ENCODE data around the gene RPN2.

GRCh38 chr20:37251825-37252477 lies 72.8 kb downstream of the RPN2 start:
- TF ChIP-seq ZNF764 (CRISPR knock-in tag; IDR thresholded peaks at IDR 0.05; ENCODE audit: low read depth) (no peak), CREM (IDR thresholded peaks at IDR 0.05; ENCODE audit: low read depth) (no peak), GTF2F1 (IDR thresholded peaks at IDR 0.05; ENCODE audit: low read depth, low read length) (no peak), CEBPB (tag; IDR thresholded peaks at IDR 0.05) (no peak)
- TF ChIP-seq, protein P1, sequence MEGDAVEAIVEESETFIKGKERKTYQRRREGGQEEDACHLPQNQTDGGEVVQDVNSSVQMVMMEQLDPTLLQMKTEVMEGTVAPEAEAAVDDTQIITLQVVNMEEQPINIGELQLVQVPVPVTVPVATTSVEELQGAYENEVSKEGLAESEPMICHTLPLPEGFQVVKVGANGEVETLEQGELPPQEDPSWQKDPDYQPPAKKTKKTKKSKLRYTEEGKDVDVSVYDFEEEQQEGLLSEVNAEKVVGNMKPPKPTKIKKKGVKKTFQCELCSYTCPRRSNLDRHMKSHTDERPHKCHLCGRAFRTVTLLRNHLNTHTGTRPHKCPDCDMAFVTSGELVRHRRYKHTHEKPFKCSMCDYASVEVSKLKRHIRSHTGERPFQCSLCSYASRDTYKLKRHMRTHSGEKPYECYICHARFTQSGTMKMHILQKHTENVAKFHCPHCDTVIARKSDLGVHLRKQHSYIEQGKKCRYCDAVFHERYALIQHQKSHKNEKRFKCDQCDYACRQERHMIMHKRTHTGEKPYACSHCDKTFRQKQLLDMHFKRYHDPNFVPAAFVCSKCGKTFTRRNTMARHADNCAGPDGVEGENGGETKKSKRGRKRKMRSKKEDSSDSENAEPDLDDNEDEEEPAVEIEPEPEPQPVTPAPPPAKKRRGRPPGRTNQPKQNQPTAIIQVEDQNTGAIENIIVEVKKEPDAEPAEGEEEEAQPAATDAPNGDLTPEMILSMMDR (IDR thresholded peaks at IDR 0.05 in 2 of 3, conservative IDR thresholded peaks at IDR 0.05 in 1 of 3; ENCODE audit: insufficient read depth in 2 of 3, low read depth in 1 of 3, low read length in 3 of 3): no peak
- TF ChIP-seq, protein P2, sequence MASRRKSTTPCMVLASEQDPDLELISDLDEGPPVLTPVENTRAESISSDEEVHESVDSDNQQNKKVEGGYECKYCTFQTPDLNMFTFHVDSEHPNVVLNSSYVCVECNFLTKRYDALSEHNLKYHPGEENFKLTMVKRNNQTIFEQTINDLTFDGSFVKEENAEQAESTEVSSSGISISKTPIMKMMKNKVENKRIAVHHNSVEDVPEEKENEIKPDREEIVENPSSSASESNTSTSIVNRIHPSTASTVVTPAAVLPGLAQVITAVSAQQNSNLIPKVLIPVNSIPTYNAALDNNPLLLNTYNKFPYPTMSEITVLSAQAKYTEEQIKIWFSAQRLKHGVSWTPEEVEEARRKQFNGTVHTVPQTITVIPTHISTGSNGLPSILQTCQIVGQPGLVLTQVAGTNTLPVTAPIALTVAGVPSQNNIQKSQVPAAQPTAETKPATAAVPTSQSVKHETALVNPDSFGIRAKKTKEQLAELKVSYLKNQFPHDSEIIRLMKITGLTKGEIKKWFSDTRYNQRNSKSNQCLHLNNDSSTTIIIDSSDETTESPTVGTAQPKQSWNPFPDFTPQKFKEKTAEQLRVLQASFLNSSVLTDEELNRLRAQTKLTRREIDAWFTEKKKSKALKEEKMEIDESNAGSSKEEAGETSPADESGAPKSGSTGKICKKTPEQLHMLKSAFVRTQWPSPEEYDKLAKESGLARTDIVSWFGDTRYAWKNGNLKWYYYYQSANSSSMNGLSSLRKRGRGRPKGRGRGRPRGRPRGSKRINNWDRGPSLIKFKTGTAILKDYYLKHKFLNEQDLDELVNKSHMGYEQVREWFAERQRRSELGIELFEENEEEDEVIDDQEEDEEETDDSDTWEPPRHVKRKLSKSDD (conservative IDR thresholded peaks at IDR 0.05; ENCODE audit: low read length): no peak
